ENCODE results near the gene ATP6V0C.
A peak's percentile ranks its signal among the peaks of the same experiment; 100 is the strongest.

Gene ATP6V0C

DNA sequence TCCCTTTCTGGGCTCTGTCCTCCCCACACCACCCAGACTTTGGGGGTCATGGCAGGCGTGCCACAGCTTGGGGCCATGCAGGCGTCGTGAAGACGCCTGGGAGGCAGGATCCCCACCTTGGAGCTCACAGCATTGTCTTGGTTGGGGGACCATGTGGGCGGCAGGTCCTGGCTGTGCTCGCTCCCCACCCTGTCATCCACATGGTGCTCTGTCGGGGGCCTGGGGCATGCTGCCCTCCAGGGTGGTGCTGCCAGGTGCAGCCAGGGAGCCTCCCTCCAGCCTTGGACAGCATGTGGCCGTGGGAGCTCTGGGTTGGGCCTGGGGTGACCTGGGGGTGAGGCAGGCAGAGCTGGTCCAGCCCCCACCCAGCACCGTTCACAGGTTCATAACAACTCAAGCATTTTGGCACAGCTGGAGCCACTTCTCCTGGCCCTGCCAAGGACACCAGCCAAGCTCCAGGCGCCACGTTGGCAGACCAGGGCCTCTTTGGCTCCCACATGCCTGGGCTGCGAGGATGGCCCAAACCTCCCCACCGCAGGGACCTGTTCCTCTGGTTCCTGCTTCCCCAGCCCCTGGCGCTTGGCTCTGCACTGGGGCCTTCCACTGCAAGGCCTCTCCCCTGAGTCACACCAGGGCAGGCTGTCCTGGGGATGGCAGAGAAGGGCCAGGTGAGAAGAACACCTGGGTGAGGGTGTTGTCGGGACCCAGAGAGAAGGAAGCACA, 15.1 kb upstream of the ATP6V0C start:
- Histone ChIP-seq H3K36me3 (ENCODE audit: control insufficient read depth in 5 of 5, insufficient read depth in 5 of 5, low read length in 5 of 5) (peaks cover 0 to 28% (median 15%) of the 10 kb centered on the region in 5 donors), H3K9ac (ENCODE audit: low read length in 5 of 5) (peak overlapping the region in 2 of 5 donors; percentile 5 to 38), H3K9me3 (ENCODE audit: control insufficient read depth in 5 of 5, low read length in 5 of 5) (no peaks in the 10 kb centered on the region), H3K27ac (ENCODE audit: low read depth, low read length) (no peak overlapping the region), H3K4me1 (ENCODE audit: control insufficient read depth in 5 of 5, insufficient read depth in 5 of 5, low read length in 5 of 5) (peaks cover 13 to 66% (median 54%) of the 10 kb centered on the region in 5 donors), H3K27me3 (ENCODE audit: control insufficient read depth in 5 of 5, insufficient read depth in 4 of 5, low read length in 5 of 5) (no peaks in the 10 kb centered on the region), H3K4me3 (ENCODE audit: low read depth in 1 of 5, low read length in 5 of 5) (no peak overlapping the region)

DNA sequence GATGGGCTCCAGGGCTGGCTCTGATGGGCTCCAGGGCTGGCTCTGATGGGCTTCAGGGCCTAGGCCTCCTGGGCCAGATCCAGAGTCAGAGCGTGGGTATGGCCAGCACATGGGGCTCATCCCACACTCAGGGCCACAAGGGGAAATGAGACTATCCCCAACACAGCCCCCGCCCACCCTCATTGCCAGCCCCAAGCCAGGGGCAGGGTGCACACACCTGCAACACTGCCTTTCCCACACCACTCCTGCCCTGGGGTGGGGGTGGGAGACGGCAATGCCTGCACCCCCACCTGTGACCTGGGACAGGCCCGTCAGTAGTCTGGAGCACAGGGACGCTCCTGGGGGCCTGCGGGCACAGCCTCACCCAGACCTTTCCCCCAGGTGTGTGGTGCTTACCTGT, 14.3 kb upstream of the ATP6V0C start:
- H3K4me1 ChIP-seq (ENCODE audit: control insufficient read depth in 5 of 5, insufficient read depth in 5 of 5, low read length in 5 of 5), result peaks cover 13 to 59% (median 52%) of the 10 kb centered on the region in 5 donors
- peaks cover 0 to 28% (median 15%) of the 10 kb centered on the region in 5 donors for H3K36me3 ChIP-seq (ENCODE audit: control insufficient read depth in 5 of 5, insufficient read depth in 5 of 5, low read length in 5 of 5)
- H3K9ac ChIP-seq (ENCODE audit: low read length in 5 of 5), result peak overlapping the region in 1 of 5 donors; percentile 5
- H3K27me3 ChIP-seq (ENCODE audit: control insufficient read depth in 5 of 5, insufficient read depth in 4 of 5, low read length in 5 of 5), result no peaks in the 10 kb centered on the region
- H3K27ac ChIP-seq (ENCODE audit: low read depth, low read length), result no peak overlapping the region
- no peaks in the 10 kb centered on the region for H3K9me3 ChIP-seq (ENCODE audit: control insufficient read depth in 5 of 5, low read length in 5 of 5)
- H3K4me3 ChIP-seq (ENCODE audit: low read depth in 1 of 5, low read length in 5 of 5), result no peak overlapping the region

DNA sequence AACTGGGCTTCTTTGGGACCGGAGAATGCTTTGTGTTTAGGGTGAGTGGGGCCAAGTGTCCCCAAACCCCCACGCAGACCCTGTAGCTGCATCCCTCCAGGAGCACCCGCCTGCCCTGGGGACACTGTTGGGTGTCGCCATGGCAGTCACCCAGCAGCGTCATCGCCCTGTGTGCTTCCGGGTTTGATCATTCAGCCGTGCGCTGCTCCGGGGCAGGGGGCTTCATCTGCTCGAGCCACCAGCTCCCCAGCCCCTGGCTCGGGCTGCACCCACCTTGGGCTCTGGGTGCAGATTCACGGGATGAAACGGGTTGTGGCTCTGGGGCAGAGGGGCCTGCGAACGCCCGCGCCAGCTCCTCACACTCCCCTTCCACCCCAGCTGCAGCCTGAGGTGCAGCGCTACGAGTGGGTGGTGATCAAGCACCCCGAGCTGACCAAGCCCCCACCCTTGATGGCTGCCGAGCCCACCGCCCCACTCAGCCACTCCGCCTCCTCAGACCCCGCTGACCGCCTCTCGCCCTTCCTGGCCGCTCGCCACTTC, 13.8 kb upstream of the ATP6V0C start:
- no peaks in the 10 kb centered on the region for H3K27me3 ChIP-seq (ENCODE audit: control insufficient read depth in 5 of 5, insufficient read depth in 4 of 5, low read length in 5 of 5)
- no peak overlapping the region for H3K27ac ChIP-seq (ENCODE audit: low read depth, low read length)
- no peaks in the 10 kb centered on the region for H3K9me3 ChIP-seq (ENCODE audit: control insufficient read depth in 5 of 5, low read length in 5 of 5)
- no peak overlapping the region for H3K4me3 ChIP-seq (ENCODE audit: low read depth in 1 of 5, low read length in 5 of 5)
- H3K4me1 ChIP-seq (ENCODE audit: control insufficient read depth in 5 of 5, insufficient read depth in 5 of 5, low read length in 5 of 5), result peaks cover 13 to 59% (median 52%) of the 10 kb centered on the region in 5 donors
- H3K9ac ChIP-seq (ENCODE audit: low read length in 5 of 5), result no peak overlapping the region
- H3K36me3 ChIP-seq (ENCODE audit: control insufficient read depth in 5 of 5, insufficient read depth in 5 of 5, low read length in 5 of 5), result peaks cover 0 to 28% (median 15%) of the 10 kb centered on the region in 5 donors

DNA sequence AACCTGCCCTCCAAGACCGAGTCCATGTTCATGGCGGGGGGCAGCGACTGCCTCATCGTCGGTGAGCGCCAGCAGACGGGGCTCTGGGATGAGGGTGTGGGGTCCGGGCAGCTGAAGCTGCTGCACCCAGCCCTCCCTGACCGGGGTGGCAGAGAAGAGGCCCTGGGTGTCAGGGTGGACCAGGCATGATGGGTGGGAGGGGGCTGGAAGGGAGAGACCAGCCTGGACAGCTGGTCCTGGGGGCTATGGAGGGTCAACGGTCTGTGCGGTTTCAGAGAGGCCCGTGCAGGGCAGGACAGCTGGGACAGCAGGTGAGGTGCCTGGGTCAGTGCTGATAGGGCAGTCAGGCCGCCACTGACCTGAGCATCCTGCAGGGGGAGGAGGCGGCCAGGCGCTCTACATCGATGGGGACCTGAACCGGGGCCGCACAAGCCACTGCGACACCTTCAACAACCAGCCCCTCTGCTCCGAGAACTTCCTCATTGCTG, 13.3 kb upstream of the ATP6V0C start:
- H3K9me3 ChIP-seq (ENCODE audit: control insufficient read depth in 5 of 5, low read length in 5 of 5), result no peaks in the 10 kb centered on the region
- H3K9ac ChIP-seq (ENCODE audit: low read length in 5 of 5), result no peak overlapping the region
- H3K4me1 ChIP-seq (ENCODE audit: control insufficient read depth in 5 of 5, insufficient read depth in 5 of 5, low read length in 5 of 5), result peaks cover 13 to 59% (median 52%) of the 10 kb centered on the region in 5 donors
- H3K27me3 ChIP-seq (ENCODE audit: control insufficient read depth in 5 of 5, insufficient read depth in 4 of 5, low read length in 5 of 5), result no peaks in the 10 kb centered on the region
- H3K27ac ChIP-seq (ENCODE audit: low read depth, low read length), result no peak overlapping the region
- no peak overlapping the region for H3K4me3 ChIP-seq (ENCODE audit: low read depth in 1 of 5, low read length in 5 of 5)
- H3K36me3 ChIP-seq (ENCODE audit: control insufficient read depth in 5 of 5, insufficient read depth in 5 of 5, low read length in 5 of 5), result peaks cover 0 to 28% (median 15%) of the 10 kb centered on the region in 5 donors

GRCh38 chr16:2500918-2501750, 12.6 kb upstream of the ATP6V0C start:
- Histone ChIP-seq H3K4me3 (ENCODE audit: low read depth in 1 of 5, low read length in 5 of 5) (peak overlapping the region in 2 of 5 donors; percentile 36 to 50), H3K4me1 (ENCODE audit: control insufficient read depth in 5 of 5, insufficient read depth in 5 of 5, low read length in 5 of 5) (peaks cover 13 to 59% (median 52%) of the 10 kb centered on the region in 5 donors), H3K27ac (ENCODE audit: low read depth, low read length) (no peak overlapping the region), H3K27me3 (ENCODE audit: control insufficient read depth in 5 of 5, insufficient read depth in 4 of 5, low read length in 5 of 5) (no peaks in the 10 kb centered on the region), H3K9me3 (ENCODE audit: control insufficient read depth in 5 of 5, low read length in 5 of 5) (no peaks in the 10 kb centered on the region), H3K9ac (ENCODE audit: low read length in 5 of 5) (peak overlapping the region in 1 of 5 donors; percentile 35), H3K36me3 (ENCODE audit: control insufficient read depth in 5 of 5, insufficient read depth in 5 of 5, low read length in 5 of 5) (peaks cover 0 to 26% (median 14%) of the 10 kb centered on the region in 5 donors)

DNA sequence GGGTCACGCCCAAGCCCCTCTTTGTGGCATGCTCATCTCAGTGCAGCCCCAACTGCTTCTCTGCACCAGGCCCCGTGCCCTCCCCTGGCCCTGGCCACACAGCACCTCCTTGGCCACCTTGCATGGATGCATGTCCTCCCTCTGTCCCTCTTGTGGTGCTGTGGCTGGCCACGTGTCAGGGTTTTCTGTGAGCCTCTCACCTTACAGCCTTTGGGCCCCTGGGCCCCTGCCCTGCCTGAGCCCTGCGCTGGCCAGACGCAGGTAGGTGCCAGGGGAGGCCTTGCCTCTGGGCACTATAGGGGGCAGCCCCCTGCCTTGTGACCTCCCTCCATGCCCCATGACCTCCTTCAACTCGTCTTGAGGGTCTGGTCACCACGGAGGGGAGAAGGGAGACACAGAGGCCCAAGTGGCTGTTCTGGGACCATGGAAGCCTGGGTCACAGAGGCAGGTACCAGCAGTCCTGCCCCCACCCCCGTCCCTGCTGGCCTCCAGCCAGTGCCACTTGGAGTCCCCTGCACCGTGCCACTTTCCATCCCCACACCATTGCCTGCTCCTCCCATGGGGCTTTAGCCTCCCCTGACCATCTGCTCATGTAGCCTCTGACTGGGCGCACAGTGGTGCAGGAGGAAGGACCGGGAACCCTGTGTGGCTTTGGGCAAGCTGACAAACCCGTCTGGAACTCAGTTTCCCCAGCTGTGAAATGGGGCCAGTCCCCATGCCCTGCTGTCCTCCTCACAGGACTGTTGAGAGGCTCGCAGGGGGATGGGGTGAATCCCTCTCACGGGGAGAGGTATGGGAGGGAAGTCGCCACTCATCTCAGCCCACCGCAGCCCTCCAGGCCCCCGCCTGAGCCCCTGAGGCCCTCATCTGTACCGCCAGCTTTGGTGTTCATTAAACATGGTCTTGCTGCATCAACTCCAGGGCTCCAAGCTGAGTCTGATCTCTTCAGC, 11.5 kb upstream of the ATP6V0C start:
- Histone ChIP-seq H3K27me3 (ENCODE audit: control insufficient read depth in 5 of 5, insufficient read depth in 4 of 5, low read length in 5 of 5) (no peaks in the 10 kb centered on the region), H3K36me3 (ENCODE audit: control insufficient read depth in 5 of 5, insufficient read depth in 5 of 5, low read length in 5 of 5) (peaks cover 0 to 15% (median 4%) of the 10 kb centered on the region in 5 donors), H3K9ac (ENCODE audit: low read length in 5 of 5) (peak overlapping the region in 1 of 5 donors; percentile 7), H3K4me3 (ENCODE audit: low read depth in 1 of 5, low read length in 5 of 5) (peak overlapping the region in 1 of 5 donors; percentile 50), H3K4me1 (ENCODE audit: control insufficient read depth in 5 of 5, insufficient read depth in 5 of 5, low read length in 5 of 5) (peaks cover 11 to 59% (median 50%) of the 10 kb centered on the region in 5 donors), H3K27ac (ENCODE audit: low read depth, low read length) (peak overlapping the region; percentile 16), H3K9me3 (ENCODE audit: control insufficient read depth in 5 of 5, low read length in 5 of 5) (no peaks in the 10 kb centered on the region)

GRCh38 chr16:2505695-2506094, 8.1 kb upstream of the ATP6V0C start:
- no peaks in the 10 kb centered on the region for H3K9me3 ChIP-seq (ENCODE audit: control insufficient read depth in 5 of 5, low read length in 5 of 5)

GRCh38 chr16:2507052-2507659, 6.6 kb upstream of the ATP6V0C start:
- Histone ChIP-seq H3K36me3 (ENCODE audit: control insufficient read depth in 5 of 5, insufficient read depth in 5 of 5, low read length in 5 of 5) (no peaks in the 10 kb centered on the region), H3K4me3 (ENCODE audit: low read depth in 1 of 5, low read length in 5 of 5) (peak overlapping the region in 2 of 5 donors; percentile 1 to 40), H3K4me1 (ENCODE audit: control insufficient read depth in 5 of 5, insufficient read depth in 5 of 5, low read length in 5 of 5) (peaks cover 0 to 48% (median 37%) of the 10 kb centered on the region in 5 donors), H3K27me3 (ENCODE audit: control insufficient read depth in 5 of 5, insufficient read depth in 4 of 5, low read length in 5 of 5) (no peaks in the 10 kb centered on the region), H3K9ac (ENCODE audit: low read length in 5 of 5) (peak overlapping the region in 3 of 5 donors; percentile 37 to 71 (median 55)), H3K27ac (ENCODE audit: low read depth, low read length) (peak overlapping the region; percentile 69), H3K9me3 (ENCODE audit: control insufficient read depth in 5 of 5, low read length in 5 of 5) (no peaks in the 10 kb centered on the region)

More at GRCh38 chr16:2505695-2506094, 8.1 kb upstream of the ATP6V0C start:
- Histone ChIP-seq H3K36me3 (ENCODE audit: control insufficient read depth in 5 of 5, insufficient read depth in 5 of 5, low read length in 5 of 5) (no peaks in the 10 kb centered on the region), H3K9ac (ENCODE audit: low read length in 5 of 5) (no peak overlapping the region), H3K27me3 (ENCODE audit: control insufficient read depth in 5 of 5, insufficient read depth in 4 of 5, low read length in 5 of 5) (no peaks in the 10 kb centered on the region), H3K4me3 (ENCODE audit: low read depth in 1 of 5, low read length in 5 of 5) (no peak overlapping the region), H3K4me1 (ENCODE audit: control insufficient read depth in 5 of 5, insufficient read depth in 5 of 5, low read length in 5 of 5) (peaks cover 0 to 52% (median 42%) of the 10 kb centered on the region in 5 donors), H3K27ac (ENCODE audit: low read depth, low read length) (no peak overlapping the region)

DNA sequence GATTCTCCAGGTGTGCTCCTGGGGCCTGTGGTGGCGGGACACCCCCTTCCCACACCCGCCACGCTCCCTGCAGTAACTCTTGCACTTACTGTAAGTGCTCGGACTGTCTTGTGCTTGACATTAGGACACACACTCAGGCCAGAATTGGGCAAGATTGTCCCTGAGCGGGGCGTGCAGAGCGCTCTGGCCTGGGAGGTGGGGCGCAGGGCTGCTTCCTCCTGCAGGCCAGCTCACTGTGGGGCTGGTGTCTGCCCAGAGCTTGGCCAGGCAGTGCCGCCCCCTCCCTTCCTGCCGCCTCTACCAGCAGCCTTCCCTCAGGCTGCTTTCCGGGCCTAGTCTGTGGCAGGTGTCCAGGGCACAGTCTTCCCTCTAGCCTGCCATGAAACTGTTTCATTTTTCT, 6.1 kb upstream of the ATP6V0C start:
- peaks cover 0 to 48% (median 32%) of the 10 kb centered on the region in 5 donors for H3K4me1 ChIP-seq (ENCODE audit: control insufficient read depth in 5 of 5, insufficient read depth in 5 of 5, low read length in 5 of 5)
- peak overlapping the region in 2 of 5 donors; percentile 37 to 71 for H3K9ac ChIP-seq (ENCODE audit: low read length in 5 of 5)
- no peaks in the 10 kb centered on the region for H3K36me3 ChIP-seq (ENCODE audit: control insufficient read depth in 5 of 5, insufficient read depth in 5 of 5, low read length in 5 of 5)
- H3K4me3 ChIP-seq (ENCODE audit: low read depth in 1 of 5, low read length in 5 of 5), result peak overlapping the region in 2 of 5 donors; percentile 1 to 40
- no peaks in the 10 kb centered on the region for H3K27me3 ChIP-seq (ENCODE audit: control insufficient read depth in 5 of 5, insufficient read depth in 4 of 5, low read length in 5 of 5)
- peak overlapping the region; percentile 69 for H3K27ac ChIP-seq (ENCODE audit: low read depth, low read length)
- H3K9me3 ChIP-seq (ENCODE audit: control insufficient read depth in 5 of 5, low read length in 5 of 5), result no peaks in the 10 kb centered on the region
